Measurements from ENCODE around the gene ATG9B.

DNA sequence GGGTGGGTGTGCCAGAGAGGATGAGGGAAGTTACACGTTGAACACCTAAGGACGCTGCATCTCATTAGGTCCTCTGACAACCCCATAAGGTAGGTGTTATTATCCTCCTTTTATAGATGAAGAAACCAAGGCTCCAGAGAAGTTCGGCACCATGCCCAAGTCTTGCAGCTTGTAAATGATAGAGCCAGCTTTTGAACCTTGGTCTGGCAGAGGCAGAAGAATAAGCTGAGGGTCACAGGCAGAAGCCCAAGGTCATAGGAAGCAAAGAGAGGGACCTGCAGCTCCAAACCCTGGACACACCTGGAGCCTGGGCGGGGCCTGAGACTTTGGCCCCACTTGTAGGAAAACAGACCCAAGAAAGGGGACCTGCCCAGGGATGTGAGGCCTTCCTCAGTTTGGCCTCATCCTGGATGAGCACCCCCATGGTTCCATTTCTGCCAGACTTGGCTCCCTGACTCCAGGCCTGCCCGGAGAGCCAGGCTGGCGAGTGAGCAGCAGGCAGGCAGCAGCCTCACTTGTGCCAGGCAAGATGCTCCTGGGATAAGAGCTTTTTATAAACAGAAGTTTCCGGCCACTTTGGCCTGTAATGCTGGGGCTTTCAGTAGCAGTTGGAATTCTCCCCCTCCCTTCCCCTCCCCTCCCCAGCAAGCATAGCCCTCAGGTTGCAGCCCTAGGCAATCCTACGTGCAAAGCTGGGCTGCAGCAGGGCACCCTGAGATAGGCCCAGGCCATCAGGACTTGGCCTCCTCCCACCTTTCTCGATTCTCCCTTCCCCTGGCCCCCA is 48.6 kb downstream of the ATG9B start:
- TF ChIP-seq, protein P1, sequence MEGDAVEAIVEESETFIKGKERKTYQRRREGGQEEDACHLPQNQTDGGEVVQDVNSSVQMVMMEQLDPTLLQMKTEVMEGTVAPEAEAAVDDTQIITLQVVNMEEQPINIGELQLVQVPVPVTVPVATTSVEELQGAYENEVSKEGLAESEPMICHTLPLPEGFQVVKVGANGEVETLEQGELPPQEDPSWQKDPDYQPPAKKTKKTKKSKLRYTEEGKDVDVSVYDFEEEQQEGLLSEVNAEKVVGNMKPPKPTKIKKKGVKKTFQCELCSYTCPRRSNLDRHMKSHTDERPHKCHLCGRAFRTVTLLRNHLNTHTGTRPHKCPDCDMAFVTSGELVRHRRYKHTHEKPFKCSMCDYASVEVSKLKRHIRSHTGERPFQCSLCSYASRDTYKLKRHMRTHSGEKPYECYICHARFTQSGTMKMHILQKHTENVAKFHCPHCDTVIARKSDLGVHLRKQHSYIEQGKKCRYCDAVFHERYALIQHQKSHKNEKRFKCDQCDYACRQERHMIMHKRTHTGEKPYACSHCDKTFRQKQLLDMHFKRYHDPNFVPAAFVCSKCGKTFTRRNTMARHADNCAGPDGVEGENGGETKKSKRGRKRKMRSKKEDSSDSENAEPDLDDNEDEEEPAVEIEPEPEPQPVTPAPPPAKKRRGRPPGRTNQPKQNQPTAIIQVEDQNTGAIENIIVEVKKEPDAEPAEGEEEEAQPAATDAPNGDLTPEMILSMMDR (conservative IDR thresholded peaks at IDR 0.05 in 1 of 2, IDR thresholded peaks at IDR 0.05 in 1 of 2; ENCODE audit: extremely low read depth in 1 of 2, insufficient read depth in 1 of 2, low read depth in 1 of 2, low read length in 2 of 2), result no peak
- no peak for TF ChIP-seq EZH2 (IDR thresholded peaks at IDR 0.05; ENCODE audit: borderline replicate concordance, low read length)

Data from mammary epithelial cell (primary cell).